Breast epithelium (tissue), 3 donors: ENCODE results near the gene C2CD3.

Experiments
- CTCF ChIP-seq, 3 donors: fragments of 450-650 bp; IDR thresholded peaks; one replicate each; pipeline ENCODE4 v1.5.1; 2016 to 2017; ENCODE audit warnings: antibody characterized with exemption in 3 of 3, mild to moderate bottlenecking in 3 of 3, moderate library complexity in 3 of 3
- POLR2AphosphoS5 ChIP-seq, 3 donors: sonication (generic); formaldehyde crosslinking; IDR thresholded peaks; one replicate each; pipeline ENCODE4 v1.6.1; 2017; ENCODE audit warnings: antibody characterized with exemption in 3 of 3

GRCh38 chr11:74112877-74113276 lies 57.9 kb downstream of the C2CD3 start:
- no peak for TF ChIP-seq POLR2AphosphoS5 (IDR thresholded peaks at IDR 0.05)
- no peak for TF ChIP-seq CTCF (IDR thresholded peaks at IDR 0.05)
